Tibial nerve (tissue), 4 donors: ENCODE data around the gene OSBPL3. TPM values are rescaled to one million over a fixed set of nuclear protein-coding genes. Genes with fewer than 3 reads are reported as not detected.

ENCODE experiments used
- DNase-seq, 2 donors: peaks; one replicate each; pipeline ENCODE4 v3.0.0-alpha.2; 2019; ENCODE audit warnings: low spot score in 2 of 2
- H3K27ac ChIP-seq, 4 donors: fragments of 200-600 bp; sonication (generic) in 3 of 4; one replicate each; pipeline ENCODE4 v1.5.1; 2017 to 2019; ENCODE audit warnings: mild to moderate bottlenecking in 1 of 4
- H3K27me3 ChIP-seq, 2 donors: fragments of 200-600 bp; sonication (generic) in 1 of 2; one replicate each; pipeline versions ENCODE4 v1.5.1 to v1.6.0; 2017 to 2019
- H3K36me3 ChIP-seq, 3 donors: fragments of 200-600 bp; sonication (generic); one replicate each; pipeline ENCODE4 v1.5.1; 2018 to 2019
- H3K4me1 ChIP-seq, 4 donors: fragments of 200-600 bp; sonication (generic) in 3 of 4; one replicate each; pipeline ENCODE4 v1.5.1; 2017 to 2019
- H3K4me3 ChIP-seq, 4 donors: fragments of 200-600 bp; sonication (generic) in 3 of 4; one replicate each; pipeline ENCODE4 v1.5.1; 2017 to 2019; ENCODE audit warnings: mild to moderate bottlenecking in 1 of 4, moderate library complexity in 1 of 4
- H3K9me3 ChIP-seq, 4 donors: fragments of 200-600 bp; sonication (generic) in 3 of 4; one replicate each; pipeline ENCODE4 v1.5.1; 2017 to 2019
- CTCF ChIP-seq, 5 experiments: fragments of 200-600 bp in 3 of 5; fragments of 450-650 bp in 2 of 5; sonication (generic) in 3 of 5; IDR thresholded peaks; one replicate each; pipeline ENCODE4 v1.5.1; 2016 to 2019; ENCODE audit warnings: antibody characterized with exemption in 5 of 5, mild to moderate bottlenecking in 3 of 5, moderate library complexity in 2 of 5
- EP300 ChIP-seq, 2 donors: sonication (generic); formaldehyde crosslinking; IDR thresholded peaks; one replicate each; pipeline ENCODE4 v1.6.1; 2017; ENCODE audit warnings: antibody characterized with exemption in 2 of 2, mild to moderate bottlenecking in 1 of 2
- POLR2A ChIP-seq, 2 donors: fragments of 450-650 bp; IDR thresholded peaks; one replicate each; pipeline ENCODE4 v1.6.1; 2017; ENCODE audit warnings: antibody characterized with exemption in 2 of 2, mild to moderate bottlenecking in 2 of 2, moderate library complexity in 2 of 2
- WGBS, 2 donors: methylation state at CpG; one replicate each; pipeline ENCODE4 v1.1.5; 2018; 5-methylcytosine and 5-hydroxymethylcytosine counted together
- total RNA-seq, 4 donors: library from RNA; depleted of rRNA; stranded (reverse); fragments of >200 nt; gene quantifications; one replicate each; pipeline ENCODE4 v1.1.0, GENCODE V29; 2016

OSBPL3 gene
- total RNA-seq, 4 donors from 2014 or later: 1.6 to 7.3 (median 5.3) TPM

- TF ChIP-seq POLR2A (IDR thresholded peaks at IDR 0.05): no peak
- no peak for TF ChIP-seq CTCF (IDR thresholded peaks at IDR 0.05)
- TF ChIP-seq EP300 (IDR thresholded peaks at IDR 0.05): no peak
- DNase-seq: no peak
- Histone ChIP-seq H3K27ac (peak overlapping the region; percentile 35 to 88 (median 85)), H3K4me3 (peak overlapping the region; percentile 68 to 93 (median 77)), H3K4me1 (peaks cover 0 to 28% (median 5%) of the 10 kb centered on the region in 4 donors), H3K27me3 (no peaks in the 10 kb centered on the region), H3K36me3 (no peaks in the 10 kb centered on the region), H3K9me3 (no peaks in the 10 kb centered on the region)
- WGBS, 2 donors: 5 to 6% methylated on average over 26 of the region's 26 CpGs
Measured at GRCh38 chr7:24980534-24981170, 674 bp upstream of the OSBPL3 start.

- DNase-seq: peak; percentile 24 to 28
- peaks cover 0 to 28% (median 5%) of the 10 kb centered on the region in 4 donors for H3K4me1 ChIP-seq
- 0% methylated on average over 5 to 25 of the region's 42 CpGs for WGBS, 2 donors
- peak overlapping the region; percentile 68 to 93 (median 77) for H3K4me3 ChIP-seq
- H3K36me3 ChIP-seq: no peaks in the 10 kb centered on the region
- TF ChIP-seq POLR2A (IDR thresholded peaks at IDR 0.05): no peak
- peak in 3 of 5 experiments; percentile 17 to 46 (median 24) for TF ChIP-seq CTCF (IDR thresholded peaks at IDR 0.05)
- no peaks in the 10 kb centered on the region for H3K27me3 ChIP-seq
- H3K9me3 ChIP-seq: no peaks in the 10 kb centered on the region
- H3K27ac ChIP-seq: peak overlapping the region; percentile 28 to 86 (median 81)
Measured at GRCh38 chr7:24979470-24979862, 512 bp downstream of the OSBPL3 start.

DNA sequence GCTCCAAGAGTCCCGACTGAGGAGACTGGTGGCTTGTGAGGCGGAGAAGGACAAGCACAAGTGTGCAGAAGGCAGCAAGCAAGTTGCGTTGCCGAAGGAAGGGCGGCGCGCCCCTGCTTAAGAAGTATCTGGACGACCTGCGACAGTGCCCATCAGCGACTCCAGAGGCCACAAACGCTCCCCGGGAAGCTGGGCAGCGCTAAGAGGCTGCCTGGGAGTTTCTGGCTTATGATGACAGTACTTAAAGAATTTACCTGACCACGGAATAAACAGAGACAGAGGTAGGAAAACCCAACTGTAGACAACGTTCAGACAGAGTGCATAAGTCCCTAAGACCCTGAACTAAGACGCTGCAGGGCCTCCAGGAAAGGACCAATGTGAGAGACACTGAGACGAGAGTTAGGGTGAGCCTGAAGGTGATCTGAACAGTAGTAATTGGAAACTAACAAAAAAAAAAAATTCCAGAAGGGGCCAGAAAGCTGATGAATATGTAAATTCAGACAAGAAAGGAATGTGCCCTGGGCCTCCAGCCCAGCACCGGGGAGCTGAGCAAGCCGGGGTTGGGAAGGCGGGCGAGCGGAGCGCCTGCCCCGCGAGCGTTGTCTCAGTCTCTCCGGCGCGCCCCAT lies 1.0 kb downstream of the OSBPL3 start:
- DNase-seq: no peak
- H3K4me3 ChIP-seq: peak overlapping the region; percentile 68 to 93 (median 77)
- 31 to 35% methylated on average over 29 of the region's 29 CpGs for WGBS, 2 donors
- no peaks in the 10 kb centered on the region for H3K9me3 ChIP-seq
- H3K27me3 ChIP-seq: no peaks in the 10 kb centered on the region
- no peak for TF ChIP-seq POLR2A (IDR thresholded peaks at IDR 0.05)
- TF ChIP-seq CTCF (IDR thresholded peaks at IDR 0.05): no peak
- TF ChIP-seq EP300 (IDR thresholded peaks at IDR 0.05): no peak
- H3K36me3 ChIP-seq: no peaks in the 10 kb centered on the region
- H3K4me1 ChIP-seq: peaks cover 0 to 28% (median 5%) of the 10 kb centered on the region in 4 donors
- peak overlapping the region; percentile 28 to 86 (median 81) for H3K27ac ChIP-seq

GRCh38 chr7:24975644-24976260 lies 4.2 kb downstream of the OSBPL3 start:
- H3K27me3 ChIP-seq: no peaks in the 10 kb centered on the region
- no peak for DNase-seq
- WGBS, 2 donors: 72 to 73% methylated on average over 4 of the region's 4 CpGs
- H3K4me3 ChIP-seq: no peak overlapping the region
- TF ChIP-seq POLR2A (IDR thresholded peaks at IDR 0.05) (no peak), CTCF (IDR thresholded peaks at IDR 0.05) (no peak), EP300 (IDR thresholded peaks at IDR 0.05) (no peak)
- no peaks in the 10 kb centered on the region for H3K9me3 ChIP-seq
- H3K27ac ChIP-seq: no peak overlapping the region
- peaks cover 0 to 13% (median 2%) of the 10 kb centered on the region in 4 donors for H3K4me1 ChIP-seq
- no peaks in the 10 kb centered on the region for H3K36me3 ChIP-seq

- H3K4me3 ChIP-seq: no peak overlapping the region
- H3K27me3 ChIP-seq: no peaks in the 10 kb centered on the region
- no peak for DNase-seq
- H3K27ac ChIP-seq: no peak overlapping the region
- no peak for TF ChIP-seq CTCF (IDR thresholded peaks at IDR 0.05)
- TF ChIP-seq EP300 (IDR thresholded peaks at IDR 0.05): no peak
- no peak for TF ChIP-seq POLR2A (IDR thresholded peaks at IDR 0.05)
- WGBS, 2 donors: 89 to 90% methylated on average over 3 of the region's 3 CpGs
- peaks cover 0 to 11% (median 2%) of the 10 kb centered on the region in 4 donors for H3K4me1 ChIP-seq
- no peaks in the 10 kb centered on the region for H3K36me3 ChIP-seq
- no peaks in the 10 kb centered on the region for H3K9me3 ChIP-seq
Measured at GRCh38 chr7:24975172-24975571, 4.8 kb downstream of the OSBPL3 start.
